Liver (tissue), 3 donors: Measurements from ENCODE around the gene TOE1.
A peak's percentile ranks its signal among the peaks of the same experiment; 100 is the strongest.

Experiments
- FOXA1 ChIP-seq: IDR thresholded peaks from 2 replicates; pipeline ENCODE4 v1.6.1; 2016; ENCODE audit warnings: antibody characterized with exemption
- FOXA2 ChIP-seq: IDR thresholded peaks from 2 replicates; pipeline ENCODE4 v1.6.1; 2016; ENCODE audit warnings: antibody characterized with exemption
- JUND ChIP-seq, 2 donors: IDR thresholded peaks; 2 replicates each; pipeline ENCODE4 v1.6.1; 2016; ENCODE audit warnings: antibody characterized with exemption in 2 of 2
- RAD21 ChIP-seq, 2 donors: IDR thresholded peaks; 2 replicates each; pipeline ENCODE4 v1.6.1; 2016; ENCODE audit warnings: antibody characterized with exemption in 2 of 2, mild to moderate bottlenecking in 2 of 2
- RXRA ChIP-seq, 2 donors: IDR thresholded peaks; 2 replicates each; pipeline ENCODE4 v1.6.1; 2017 to 2018; ENCODE audit warnings: antibody characterized with exemption in 2 of 2, mild to moderate bottlenecking in 1 of 2
- SP1 ChIP-seq: IDR thresholded peaks from 2 replicates; pipeline ENCODE4 v1.6.1; 2018; ENCODE audit warnings: antibody characterized with exemption, mild to moderate bottlenecking
- TAF1 ChIP-seq: conservative IDR thresholded peaks from 2 replicates; pipeline ENCODE4 v1.6.1; 2016; ENCODE audit warnings: antibody characterized with exemption, mild to moderate bottlenecking
- YY1 ChIP-seq: IDR thresholded peaks from 2 replicates; pipeline ENCODE4 v1.6.1; 2016; ENCODE audit warnings: antibody characterized with exemption, mild to moderate bottlenecking
- TF ChIP-seq, protein P1 (sequence below): IDR thresholded peaks from 2 replicates; pipeline ENCODE4 v1.6.1; 2016; ENCODE audit warnings: antibody characterized with exemption, mild to moderate bottlenecking
- TF ChIP-seq, protein P2 (sequence below): IDR thresholded peaks from 2 replicates; pipeline ENCODE4 v1.6.1; 2016; ENCODE audit warnings: antibody characterized with exemption
- TF ChIP-seq, protein P3 (sequence below): IDR thresholded peaks from 2 replicates; pipeline ENCODE4 v1.6.1; 2016; ENCODE audit warnings: antibody characterized with exemption
- TF ChIP-seq, protein P4 (sequence below): fragments of 150-350 bp; IDR thresholded peaks from 2 replicates; pipeline ENCODE4 v1.5.1; 2017; ENCODE audit warnings: improper control_type of control experiment, low read depth, low read length; ENCODE audit not compliant: missing input control
- TF ChIP-seq, protein P5 (sequence below): IDR thresholded peaks from 2 replicates; pipeline ENCODE4 v1.6.1; 2016; ENCODE audit warnings: antibody characterized with exemption
- donor health status: healthy.
- donor health status: healthy.

DNA sequence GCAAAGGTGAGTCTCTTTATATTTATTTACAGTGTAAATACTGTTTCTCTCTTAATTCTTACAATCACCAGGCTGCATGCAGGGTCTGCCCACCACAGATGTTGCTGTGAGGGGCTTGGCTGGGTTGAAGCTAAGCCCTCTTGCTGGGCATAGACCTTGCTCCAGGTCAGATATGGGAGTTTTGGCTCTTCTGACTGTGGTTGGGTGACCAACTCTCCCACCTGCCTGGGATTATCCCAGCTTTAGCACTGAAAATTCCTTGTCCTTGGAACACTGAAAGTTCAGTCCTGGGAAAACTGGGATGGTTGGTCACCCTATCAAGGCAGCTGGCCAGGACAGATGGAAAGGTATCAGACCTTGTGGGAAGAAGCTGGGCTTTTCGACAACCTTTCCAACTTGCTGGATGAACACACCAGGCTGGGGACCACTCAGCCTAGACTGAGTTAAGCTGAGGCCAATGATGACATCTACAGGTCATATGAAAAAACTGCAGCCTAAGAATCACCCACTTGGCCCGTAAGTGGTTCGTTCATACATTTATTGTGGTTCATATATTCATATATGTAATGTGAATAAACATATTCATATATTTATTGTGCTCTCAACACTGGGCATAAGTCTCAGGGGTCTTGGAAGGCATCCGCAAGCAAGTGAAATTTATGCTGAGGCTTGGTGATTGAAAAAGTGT, 39.8 kb upstream of the TOE1 start:
- TF ChIP-seq, protein P1, sequence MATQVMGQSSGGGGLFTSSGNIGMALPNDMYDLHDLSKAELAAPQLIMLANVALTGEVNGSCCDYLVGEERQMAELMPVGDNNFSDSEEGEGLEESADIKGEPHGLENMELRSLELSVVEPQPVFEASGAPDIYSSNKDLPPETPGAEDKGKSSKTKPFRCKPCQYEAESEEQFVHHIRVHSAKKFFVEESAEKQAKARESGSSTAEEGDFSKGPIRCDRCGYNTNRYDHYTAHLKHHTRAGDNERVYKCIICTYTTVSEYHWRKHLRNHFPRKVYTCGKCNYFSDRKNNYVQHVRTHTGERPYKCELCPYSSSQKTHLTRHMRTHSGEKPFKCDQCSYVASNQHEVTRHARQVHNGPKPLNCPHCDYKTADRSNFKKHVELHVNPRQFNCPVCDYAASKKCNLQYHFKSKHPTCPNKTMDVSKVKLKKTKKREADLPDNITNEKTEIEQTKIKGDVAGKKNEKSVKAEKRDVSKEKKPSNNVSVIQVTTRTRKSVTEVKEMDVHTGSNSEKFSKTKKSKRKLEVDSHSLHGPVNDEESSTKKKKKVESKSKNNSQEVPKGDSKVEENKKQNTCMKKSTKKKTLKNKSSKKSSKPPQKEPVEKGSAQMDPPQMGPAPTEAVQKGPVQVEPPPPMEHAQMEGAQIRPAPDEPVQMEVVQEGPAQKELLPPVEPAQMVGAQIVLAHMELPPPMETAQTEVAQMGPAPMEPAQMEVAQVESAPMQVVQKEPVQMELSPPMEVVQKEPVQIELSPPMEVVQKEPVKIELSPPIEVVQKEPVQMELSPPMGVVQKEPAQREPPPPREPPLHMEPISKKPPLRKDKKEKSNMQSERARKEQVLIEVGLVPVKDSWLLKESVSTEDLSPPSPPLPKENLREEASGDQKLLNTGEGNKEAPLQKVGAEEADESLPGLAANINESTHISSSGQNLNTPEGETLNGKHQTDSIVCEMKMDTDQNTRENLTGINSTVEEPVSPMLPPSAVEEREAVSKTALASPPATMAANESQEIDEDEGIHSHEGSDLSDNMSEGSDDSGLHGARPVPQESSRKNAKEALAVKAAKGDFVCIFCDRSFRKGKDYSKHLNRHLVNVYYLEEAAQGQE = no peak
- TF ChIP-seq, protein P2, sequence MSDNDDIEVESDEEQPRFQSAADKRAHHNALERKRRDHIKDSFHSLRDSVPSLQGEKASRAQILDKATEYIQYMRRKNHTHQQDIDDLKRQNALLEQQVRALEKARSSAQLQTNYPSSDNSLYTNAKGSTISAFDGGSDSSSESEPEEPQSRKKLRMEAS = no peak
- TF ChIP-seq JUND (IDR thresholded peaks at IDR 0.05) (no peak), RXRA (IDR thresholded peaks at IDR 0.05) (no peak), SP1 (no peak), YY1 (no peak), FOXA2 (no peak), RAD21 (IDR thresholded peaks at IDR 0.05) (peak; percentile 93 to 95), TAF1 (no peak), FOXA1 (no peak)
- TF ChIP-seq, protein P3, sequence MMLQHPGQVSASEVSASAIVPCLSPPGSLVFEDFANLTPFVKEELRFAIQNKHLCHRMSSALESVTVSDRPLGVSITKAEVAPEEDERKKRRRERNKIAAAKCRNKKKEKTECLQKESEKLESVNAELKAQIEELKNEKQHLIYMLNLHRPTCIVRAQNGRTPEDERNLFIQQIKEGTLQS = no peak
- TF ChIP-seq, protein P4, sequence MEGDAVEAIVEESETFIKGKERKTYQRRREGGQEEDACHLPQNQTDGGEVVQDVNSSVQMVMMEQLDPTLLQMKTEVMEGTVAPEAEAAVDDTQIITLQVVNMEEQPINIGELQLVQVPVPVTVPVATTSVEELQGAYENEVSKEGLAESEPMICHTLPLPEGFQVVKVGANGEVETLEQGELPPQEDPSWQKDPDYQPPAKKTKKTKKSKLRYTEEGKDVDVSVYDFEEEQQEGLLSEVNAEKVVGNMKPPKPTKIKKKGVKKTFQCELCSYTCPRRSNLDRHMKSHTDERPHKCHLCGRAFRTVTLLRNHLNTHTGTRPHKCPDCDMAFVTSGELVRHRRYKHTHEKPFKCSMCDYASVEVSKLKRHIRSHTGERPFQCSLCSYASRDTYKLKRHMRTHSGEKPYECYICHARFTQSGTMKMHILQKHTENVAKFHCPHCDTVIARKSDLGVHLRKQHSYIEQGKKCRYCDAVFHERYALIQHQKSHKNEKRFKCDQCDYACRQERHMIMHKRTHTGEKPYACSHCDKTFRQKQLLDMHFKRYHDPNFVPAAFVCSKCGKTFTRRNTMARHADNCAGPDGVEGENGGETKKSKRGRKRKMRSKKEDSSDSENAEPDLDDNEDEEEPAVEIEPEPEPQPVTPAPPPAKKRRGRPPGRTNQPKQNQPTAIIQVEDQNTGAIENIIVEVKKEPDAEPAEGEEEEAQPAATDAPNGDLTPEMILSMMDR = peak; percentile 72
- TF ChIP-seq, protein P5, sequence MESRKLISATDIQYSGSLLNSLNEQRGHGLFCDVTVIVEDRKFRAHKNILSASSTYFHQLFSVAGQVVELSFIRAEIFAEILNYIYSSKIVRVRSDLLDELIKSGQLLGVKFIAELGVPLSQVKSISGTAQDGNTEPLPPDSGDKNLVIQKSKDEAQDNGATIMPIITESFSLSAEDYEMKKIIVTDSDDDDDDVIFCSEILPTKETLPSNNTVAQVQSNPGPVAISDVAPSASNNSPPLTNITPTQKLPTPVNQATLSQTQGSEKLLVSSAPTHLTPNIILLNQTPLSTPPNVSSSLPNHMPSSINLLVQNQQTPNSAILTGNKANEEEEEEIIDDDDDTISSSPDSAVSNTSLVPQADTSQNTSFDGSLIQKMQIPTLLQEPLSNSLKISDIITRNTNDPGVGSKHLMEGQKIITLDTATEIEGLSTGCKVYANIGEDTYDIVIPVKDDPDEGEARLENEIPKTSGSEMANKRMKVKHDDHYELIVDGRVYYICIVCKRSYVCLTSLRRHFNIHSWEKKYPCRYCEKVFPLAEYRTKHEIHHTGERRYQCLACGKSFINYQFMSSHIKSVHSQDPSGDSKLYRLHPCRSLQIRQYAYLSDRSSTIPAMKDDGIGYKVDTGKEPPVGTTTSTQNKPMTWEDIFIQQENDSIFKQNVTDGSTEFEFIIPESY = no peak
